ENCODE results near the gene ANTKMT. TPM values are rescaled to one million over a fixed set of nuclear protein-coding genes. Genes with fewer than 3 reads are reported as not detected.

ANTKMT gene
- total RNA-seq, 1 experiment from 2014 or later = 93.6 TPM

DNA sequence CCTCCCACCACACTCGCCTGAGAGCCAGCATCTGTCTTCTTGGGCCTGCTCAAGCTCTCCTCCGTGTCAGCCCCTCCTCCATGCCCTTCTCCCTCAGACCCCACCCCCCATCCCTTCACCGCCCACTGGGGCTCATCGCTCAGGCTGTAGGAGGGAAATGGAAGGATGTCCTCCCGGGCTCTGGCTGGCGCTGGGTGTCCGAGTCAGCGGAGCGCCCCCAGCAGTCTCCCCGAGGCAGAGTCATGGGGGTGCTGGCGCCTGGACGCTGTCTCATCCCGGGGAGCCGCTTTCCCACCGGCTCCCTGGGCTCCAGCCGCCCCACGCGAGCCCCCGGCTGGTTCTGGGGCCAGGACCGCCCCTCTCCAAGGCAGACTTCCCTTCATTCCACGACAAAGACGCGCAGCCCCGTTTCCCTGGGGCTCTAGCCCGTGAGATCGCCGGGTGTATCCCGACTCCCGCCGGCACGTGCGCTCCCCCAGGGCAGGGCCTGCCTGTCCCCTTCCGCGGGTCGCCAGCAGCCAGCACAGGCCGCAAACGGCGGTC is 428 bp upstream of the ANTKMT start:
- CTCF ChIA-PET = interaction anchor here (0.8 to 1.1 kb wide), 2 partner anchors 8 to 10 kb away, joined by 3 read pairs; no protein-coding TSS in a partner anchor
- peak overlapping the region; percentile 72 to 77 for H3K4me3 ChIP-seq (ENCODE audit: low read depth in 2 of 2, low read length in 2 of 2)
- intact Hi-C loops (cut with micrococcal nuclease; ENCODE audit: unreplicated experiment) (no loop called here), in situ Hi-C loops (cut with HindIII; ENCODE audit: low pct_unique_long_range_greater_than_20kb, low sequenced_read_pairs) (no loop called here)
- peaks cover 42% of the 10 kb centered on the region for H3K4me1 ChIP-seq (ENCODE audit: control insufficient read depth, insufficient read depth, low read length)
- TF ChIP-seq, protein P1, sequence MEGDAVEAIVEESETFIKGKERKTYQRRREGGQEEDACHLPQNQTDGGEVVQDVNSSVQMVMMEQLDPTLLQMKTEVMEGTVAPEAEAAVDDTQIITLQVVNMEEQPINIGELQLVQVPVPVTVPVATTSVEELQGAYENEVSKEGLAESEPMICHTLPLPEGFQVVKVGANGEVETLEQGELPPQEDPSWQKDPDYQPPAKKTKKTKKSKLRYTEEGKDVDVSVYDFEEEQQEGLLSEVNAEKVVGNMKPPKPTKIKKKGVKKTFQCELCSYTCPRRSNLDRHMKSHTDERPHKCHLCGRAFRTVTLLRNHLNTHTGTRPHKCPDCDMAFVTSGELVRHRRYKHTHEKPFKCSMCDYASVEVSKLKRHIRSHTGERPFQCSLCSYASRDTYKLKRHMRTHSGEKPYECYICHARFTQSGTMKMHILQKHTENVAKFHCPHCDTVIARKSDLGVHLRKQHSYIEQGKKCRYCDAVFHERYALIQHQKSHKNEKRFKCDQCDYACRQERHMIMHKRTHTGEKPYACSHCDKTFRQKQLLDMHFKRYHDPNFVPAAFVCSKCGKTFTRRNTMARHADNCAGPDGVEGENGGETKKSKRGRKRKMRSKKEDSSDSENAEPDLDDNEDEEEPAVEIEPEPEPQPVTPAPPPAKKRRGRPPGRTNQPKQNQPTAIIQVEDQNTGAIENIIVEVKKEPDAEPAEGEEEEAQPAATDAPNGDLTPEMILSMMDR (IDR thresholded peaks at IDR 0.05) = peak; percentile 5; the same call in 1 of the 2 replicates
- TF ChIP-seq POLR2AphosphoS5 (IDR thresholded peaks at IDR 0.05; ENCODE audit: low read depth, low read length) (peak; percentile 19), SIN3A (IDR thresholded peaks at IDR 0.05; ENCODE audit: borderline replicate concordance, insufficient read depth, low read depth, low read length) (0 out of 2 replicates have a peak, but pooled peaks have one; percentile 4), TCF7L2 (IDR thresholded peaks at IDR 0.05; ENCODE audit: low read depth, low read length) (no peak)
- H3K27me3 ChIP-seq (ENCODE audit: control insufficient read depth, insufficient read depth, low read length) = no peaks in the 10 kb centered on the region
- peak overlapping the region; percentile 93 for H3K27ac ChIP-seq (ENCODE audit: low read length)
- ATAC-seq = peak; percentile 43
- POLR2A ChIA-PET = interaction anchor here (0.6 kb wide), 1 partner anchor 23 kb away, joined by 3 read pairs; no protein-coding TSS in a partner anchor
- no TSS peak for BruUV-seq (replicated peaks)
- H3K36me3 ChIP-seq (ENCODE audit: control insufficient read depth, insufficient read depth, low read length) = no peaks in the 10 kb centered on the region; the same call in 1 of the 2 replicates
- no peaks in the 10 kb centered on the region for H3K9me3 ChIP-seq (ENCODE audit: control insufficient read depth, insufficient read depth, low read depth, low read length)
- DNase-seq (ENCODE audit: low read depth, low spot score) = no peak

DNA sequence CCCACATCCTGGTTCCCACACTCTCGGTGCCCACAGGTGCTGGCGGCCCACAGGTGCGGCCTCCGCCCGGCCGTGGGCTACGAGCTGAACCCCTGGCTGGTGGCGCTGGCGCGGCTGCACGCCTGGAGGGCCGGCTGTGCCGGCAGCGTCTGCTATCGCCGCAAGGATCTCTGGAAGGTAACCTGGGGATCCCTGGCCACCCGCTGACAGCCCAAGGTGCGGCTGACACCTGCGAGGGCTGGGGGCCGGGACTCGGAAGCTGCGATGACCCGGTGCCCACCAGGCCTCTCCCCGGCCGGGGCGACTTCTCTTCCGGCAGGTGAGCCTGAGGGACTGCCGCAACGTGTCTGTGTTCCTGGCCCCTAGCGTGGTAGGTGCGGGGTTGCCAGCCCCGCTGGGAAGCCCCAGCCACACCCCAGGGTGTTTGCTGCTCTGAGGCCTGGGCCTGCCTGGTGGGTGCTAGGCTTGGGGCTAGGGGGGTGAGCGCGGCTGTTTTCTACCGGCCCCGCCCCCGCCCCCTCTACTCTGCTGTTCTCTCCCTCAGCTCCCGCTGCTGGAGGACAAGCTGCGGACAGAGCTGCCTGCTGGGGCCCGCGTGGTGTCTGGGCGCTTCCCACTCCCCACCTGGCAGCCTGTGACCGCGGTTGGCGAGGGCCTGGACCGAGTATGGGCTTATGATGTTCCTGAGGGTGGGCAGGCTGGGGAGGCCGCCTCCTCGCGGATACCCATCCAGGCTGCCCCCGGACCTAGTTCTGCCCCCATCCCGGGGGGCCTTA is 1.0 kb downstream of the ANTKMT start:
- ChIA-PET CTCF (interaction anchor here (0.6 kb wide), 2 partner anchors 18 to 87 kb away, joined by 3 read pairs; no protein-coding TSS in a partner anchor), POLR2A (interaction anchor here (0.6 to 1.2 kb wide), 2 partner anchors 9 to 284 kb away, joined by 5 to 8 read pairs; no protein-coding TSS in a partner anchor)
- no peak for ATAC-seq
- in situ Hi-C loops (cut with HindIII; ENCODE audit: low pct_unique_long_range_greater_than_20kb, low sequenced_read_pairs) (no loop called here), intact Hi-C loops (cut with micrococcal nuclease; ENCODE audit: unreplicated experiment) (no loop called here)
- peaks cover 42% of the 10 kb centered on the region for H3K4me1 ChIP-seq (ENCODE audit: control insufficient read depth, insufficient read depth, low read length)
- DNase-seq (ENCODE audit: low read depth, low spot score) = no peak
- H3K27ac ChIP-seq (ENCODE audit: low read length) = peak overlapping the region; percentile 72
- TF ChIP-seq TCF7L2 (IDR thresholded peaks at IDR 0.05; ENCODE audit: low read depth, low read length) (no peak), POLR2AphosphoS5 (IDR thresholded peaks at IDR 0.05; ENCODE audit: low read depth, low read length) (no peak; the same call in 1 of the 2 replicates), SIN3A (IDR thresholded peaks at IDR 0.05; ENCODE audit: borderline replicate concordance, insufficient read depth, low read depth, low read length) (no peak)
- TF ChIP-seq, protein P2, sequence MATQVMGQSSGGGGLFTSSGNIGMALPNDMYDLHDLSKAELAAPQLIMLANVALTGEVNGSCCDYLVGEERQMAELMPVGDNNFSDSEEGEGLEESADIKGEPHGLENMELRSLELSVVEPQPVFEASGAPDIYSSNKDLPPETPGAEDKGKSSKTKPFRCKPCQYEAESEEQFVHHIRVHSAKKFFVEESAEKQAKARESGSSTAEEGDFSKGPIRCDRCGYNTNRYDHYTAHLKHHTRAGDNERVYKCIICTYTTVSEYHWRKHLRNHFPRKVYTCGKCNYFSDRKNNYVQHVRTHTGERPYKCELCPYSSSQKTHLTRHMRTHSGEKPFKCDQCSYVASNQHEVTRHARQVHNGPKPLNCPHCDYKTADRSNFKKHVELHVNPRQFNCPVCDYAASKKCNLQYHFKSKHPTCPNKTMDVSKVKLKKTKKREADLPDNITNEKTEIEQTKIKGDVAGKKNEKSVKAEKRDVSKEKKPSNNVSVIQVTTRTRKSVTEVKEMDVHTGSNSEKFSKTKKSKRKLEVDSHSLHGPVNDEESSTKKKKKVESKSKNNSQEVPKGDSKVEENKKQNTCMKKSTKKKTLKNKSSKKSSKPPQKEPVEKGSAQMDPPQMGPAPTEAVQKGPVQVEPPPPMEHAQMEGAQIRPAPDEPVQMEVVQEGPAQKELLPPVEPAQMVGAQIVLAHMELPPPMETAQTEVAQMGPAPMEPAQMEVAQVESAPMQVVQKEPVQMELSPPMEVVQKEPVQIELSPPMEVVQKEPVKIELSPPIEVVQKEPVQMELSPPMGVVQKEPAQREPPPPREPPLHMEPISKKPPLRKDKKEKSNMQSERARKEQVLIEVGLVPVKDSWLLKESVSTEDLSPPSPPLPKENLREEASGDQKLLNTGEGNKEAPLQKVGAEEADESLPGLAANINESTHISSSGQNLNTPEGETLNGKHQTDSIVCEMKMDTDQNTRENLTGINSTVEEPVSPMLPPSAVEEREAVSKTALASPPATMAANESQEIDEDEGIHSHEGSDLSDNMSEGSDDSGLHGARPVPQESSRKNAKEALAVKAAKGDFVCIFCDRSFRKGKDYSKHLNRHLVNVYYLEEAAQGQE (IDR thresholded peaks at IDR 0.05; ENCODE audit: insufficient read depth in 1 of 2, low read depth in 2 of 2, low read length in 1 of 2) = no peak
- TF ChIP-seq, protein P1 (IDR thresholded peaks at IDR 0.05) = no peak
- peak overlapping the region; percentile 46 to 77 for H3K4me3 ChIP-seq (ENCODE audit: low read depth in 2 of 2, low read length in 2 of 2)
- BruUV-seq (replicated peaks) = TSS peak; percentile 56
- no peaks in the 10 kb centered on the region for H3K9me3 ChIP-seq (ENCODE audit: control insufficient read depth, insufficient read depth, low read depth, low read length)
- no peaks in the 10 kb centered on the region for H3K27me3 ChIP-seq (ENCODE audit: control insufficient read depth, insufficient read depth, low read length)
- no peaks in the 10 kb centered on the region; the same call in 1 of the 2 replicates for H3K36me3 ChIP-seq (ENCODE audit: control insufficient read depth, insufficient read depth, low read length)

Data from Panc1 (cell line).